ENCODE measurements around the gene GRIP2. TPM values are rescaled to one million over a fixed set of nuclear protein-coding genes. Genes with fewer than 3 reads are reported as not detected.

The GRIP2 gene
- total RNA-seq, 4 donors from 2014 or later = 0.80 to 12.4 (median 1.4) TPM; not detected in 1

GRCh38 chr3:14481018-14481645, 59.0 kb downstream of the GRIP2 start:
- TF ChIP-seq POLR2A (IDR thresholded peaks at IDR 0.05) (no peak), CTCF (IDR thresholded peaks at IDR 0.05) (no peak)
- Histone ChIP-seq H3K4me3 (no peak overlapping the region), H3K27me3 (no peaks in the 10 kb centered on the region), H3K36me3 (peaks cover 0 to 95% (median 0%) of the 10 kb centered on the region in 3 donors), H3K4me1 (no peaks in the 10 kb centered on the region), H3K9me3 (no peaks in the 10 kb centered on the region), H3K27ac (no peak overlapping the region)
- peak in 1 of 3 donors; percentile 26 for DNase-seq

GRCh38 chr3:14480207-14481017, 59.7 kb downstream of the GRIP2 start:
- Histone ChIP-seq H3K4me1 (no peaks in the 10 kb centered on the region), H3K27ac (no peak overlapping the region), H3K36me3 (peaks cover 0 to 93% (median 0%) of the 10 kb centered on the region in 3 donors), H3K4me3 (no peak overlapping the region), H3K9me3 (no peaks in the 10 kb centered on the region), H3K27me3 (no peaks in the 10 kb centered on the region)
- DNase-seq = peak in 1 of 3 donors; percentile 21
- TF ChIP-seq CTCF (IDR thresholded peaks at IDR 0.05) = no peak
- TF ChIP-seq POLR2A (IDR thresholded peaks at IDR 0.05) = no peak

GRCh38 chr3:14479591-14479990, 60.6 kb downstream of the GRIP2 start:
- peaks cover 0 to 92% (median 0%) of the 10 kb centered on the region in 3 donors for H3K36me3 ChIP-seq
- TF ChIP-seq POLR2A (IDR thresholded peaks at IDR 0.05) = no peak
- TF ChIP-seq CTCF (IDR thresholded peaks at IDR 0.05) = no peak
- peak in 1 of 3 donors; percentile 28 for DNase-seq
- no peak overlapping the region for H3K4me3 ChIP-seq
- H3K27ac ChIP-seq = no peak overlapping the region
- H3K27me3 ChIP-seq = no peaks in the 10 kb centered on the region
- H3K4me1 ChIP-seq = no peaks in the 10 kb centered on the region
- H3K9me3 ChIP-seq = no peaks in the 10 kb centered on the region

GRCh38 chr3:14478956-14479550, 61.1 kb downstream of the GRIP2 start:
- Histone ChIP-seq H3K27me3 (no peaks in the 10 kb centered on the region), H3K4me3 (no peak overlapping the region), H3K27ac (no peak overlapping the region), H3K36me3 (peaks cover 0 to 92% (median 0%) of the 10 kb centered on the region in 3 donors), H3K9me3 (no peaks in the 10 kb centered on the region), H3K4me1 (peaks cover 0 to 2% (median 0%) of the 10 kb centered on the region in 4 donors)
- TF ChIP-seq CTCF (IDR thresholded peaks at IDR 0.05) (no peak), POLR2A (IDR thresholded peaks at IDR 0.05) (no peak)
- peak in 1 of 3 donors; percentile 18 for DNase-seq

GRCh38 chr3:14477311-14477935, 62.7 kb downstream of the GRIP2 start:
- DNase-seq = peak in 1 of 3 donors; percentile 14
- Histone ChIP-seq H3K4me1 (peaks cover 0 to 4% (median 0%) of the 10 kb centered on the region in 4 donors), H3K9me3 (no peaks in the 10 kb centered on the region), H3K27ac (no peak overlapping the region), H3K27me3 (no peaks in the 10 kb centered on the region), H3K36me3 (peaks cover 0 to 92% (median 0%) of the 10 kb centered on the region in 3 donors), H3K4me3 (no peak overlapping the region)
- TF ChIP-seq POLR2A (IDR thresholded peaks at IDR 0.05) (no peak), CTCF (IDR thresholded peaks at IDR 0.05) (no peak)
